T-helper 1 cell (primary cell): ENCODE measurements around the gene BECN2.
"Not testable (repeated sequence)": the region's sequence is repeated elsewhere in the genome, so short reads cannot be mapped to it uniquely, and the experiment has no call there.

Experiments used
- DNase-seq, 5 donors: peaks; one replicate each; pipeline ENCODE4 v3.0.0-alpha.2; 2012 to 2020

Gene BECN2

DNA sequence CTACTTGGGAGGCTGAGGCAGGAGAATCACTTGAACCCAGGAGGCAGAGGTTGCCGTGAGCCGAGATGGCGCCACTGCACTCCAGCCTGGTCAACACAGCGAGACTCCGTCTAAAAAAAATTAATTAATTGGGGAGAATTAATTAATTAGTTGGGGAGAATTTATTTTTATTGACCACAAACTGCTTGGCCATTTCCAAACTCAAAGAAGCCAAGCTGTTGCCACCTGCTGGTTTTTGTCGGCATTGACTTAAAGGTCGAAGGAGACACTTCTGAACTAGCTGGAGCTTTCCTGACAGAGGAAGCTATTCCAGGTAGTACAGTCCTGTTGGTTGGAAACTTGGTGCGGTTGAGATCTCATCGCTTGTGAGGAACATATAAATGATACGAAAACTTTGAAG, 28.2 kb downstream of the BECN2 start:
- no peak for DNase-seq

GRCh38 chr1:241988389-241988930, 30.9 kb downstream of the BECN2 start:
- DNase-seq = not testable (repeated sequence)

GRCh38 chr1:241990040-241990439, 32.5 kb downstream of the BECN2 start:
- DNase-seq = no peak

- no peak for DNase-seq
These were observed 35.2 kb downstream of the BECN2 start for GRCh38 chr1:241992734-241993133.

- DNase-seq = no peak
These were observed 36.6 kb downstream of the BECN2 start for GRCh38 chr1:241994171-241994570.

- no peak for DNase-seq
These were observed 39.9 kb downstream of the BECN2 start for GRCh38 chr1:241997401-241997998.

- DNase-seq = peak in 3 of 5 donors; percentile 11 to 37 (median 17)
These were observed 40.9 kb downstream of the BECN2 start for GRCh38 chr1:241998412-241998921.

DNA sequence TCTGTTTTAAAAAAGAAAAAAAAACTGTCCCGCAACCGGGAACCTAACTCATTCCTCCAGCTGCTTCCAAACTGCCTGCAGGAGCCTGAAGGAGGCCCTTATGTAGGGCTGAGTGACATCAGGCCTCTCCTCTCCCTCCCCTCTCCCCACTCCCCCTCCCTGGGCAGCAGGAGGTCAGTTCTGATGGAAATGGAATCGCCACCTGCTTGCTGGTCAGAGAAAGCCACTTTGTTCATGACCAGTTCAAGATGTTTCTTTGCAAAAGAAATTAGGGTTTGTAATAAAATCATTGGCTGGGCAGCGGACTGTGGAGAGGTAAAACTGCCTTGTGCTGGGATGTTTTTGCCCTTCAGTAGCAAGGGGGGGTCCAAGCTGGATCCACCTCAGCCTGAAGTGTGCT, 41.5 kb downstream of the BECN2 start, which contains the start of gene MAP1LC3C:
Gene MAP1LC3C, minus strand, starts transcription at position 73 of the 400 bp plus-strand sequence. CDS start 90 bp downstream, outside the sequence.
- DNase-seq = no peak

DNA sequence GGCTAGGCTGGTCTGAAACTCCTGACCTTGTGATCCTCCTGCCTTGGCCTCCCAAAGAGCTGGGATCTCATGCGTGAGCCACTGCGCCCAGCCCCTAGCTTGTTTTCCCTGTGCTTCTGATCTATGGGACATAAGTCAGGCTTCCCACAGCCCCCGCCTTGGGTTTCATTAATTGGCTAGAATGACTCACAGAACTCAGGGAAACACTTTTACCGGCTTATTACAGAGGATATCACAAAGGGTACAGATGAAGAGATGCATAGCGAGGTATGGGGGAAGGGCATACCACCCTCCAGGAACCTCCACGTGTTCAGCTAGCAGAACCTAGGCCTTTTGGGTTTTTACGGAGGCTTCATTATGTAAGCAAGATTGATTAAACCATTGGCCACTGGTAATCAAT, 42.9 kb downstream of the BECN2 start:
- DNase-seq = no peak

- DNase-seq = no peak
These were observed 44.5 kb downstream of the BECN2 start for GRCh38 chr1:242002072-242002471.

DNA sequence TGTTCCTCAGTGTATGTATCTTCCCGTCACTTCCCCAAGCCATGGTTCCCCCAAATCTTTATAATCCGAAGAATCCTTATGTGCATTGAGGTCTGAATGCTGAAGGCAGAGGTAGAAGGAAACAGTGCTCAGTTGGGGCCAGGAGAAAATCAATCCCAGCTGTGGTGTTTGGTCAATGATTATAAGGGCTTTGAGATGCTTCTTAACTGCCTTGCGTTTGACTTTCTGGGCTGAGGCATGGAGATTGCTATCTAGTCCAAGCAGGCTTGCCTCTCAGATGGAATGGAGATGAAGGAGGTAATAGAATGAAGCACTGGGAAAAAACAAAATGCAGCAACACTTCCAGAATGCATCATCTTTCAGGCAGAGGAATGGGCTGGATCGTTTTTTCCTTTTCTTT, 44.9 kb downstream of the BECN2 start:
- no peak for DNase-seq

- no peak for DNase-seq
These were observed 47.4 kb downstream of the BECN2 start for GRCh38 chr1:242004751-242005495.

DNA sequence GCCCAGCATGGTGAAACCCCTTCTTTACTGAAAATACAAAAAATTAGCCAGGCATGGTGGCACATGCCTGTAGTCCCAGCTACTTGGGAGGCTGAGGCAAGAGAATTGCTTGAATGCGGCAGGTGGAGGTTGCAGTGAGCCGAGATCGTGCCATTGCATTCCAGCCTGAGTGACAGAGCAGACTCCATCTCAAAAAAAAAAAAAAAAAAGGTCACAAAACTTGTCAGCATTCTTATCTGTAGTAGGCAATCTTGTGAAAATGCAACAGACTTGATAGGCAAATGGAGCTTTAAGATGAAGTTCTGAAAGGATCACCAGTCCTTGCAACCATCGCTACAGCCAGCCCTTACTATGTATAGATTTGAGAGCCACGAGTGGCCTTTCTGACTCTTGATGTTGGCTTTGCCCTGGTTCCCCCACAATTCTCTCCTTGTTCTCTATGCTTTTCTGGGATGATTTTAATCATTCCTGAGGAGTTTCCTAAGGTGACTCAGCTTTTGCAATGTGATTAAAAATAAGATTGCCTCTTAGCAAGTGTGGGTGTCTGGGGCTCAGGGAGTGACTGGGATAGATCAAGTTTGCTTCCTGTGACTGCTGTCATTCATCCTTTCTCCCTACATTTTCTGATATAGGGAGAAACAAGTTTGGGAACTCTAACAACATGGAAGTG, 48.4 kb downstream of the BECN2 start:
- DNase-seq = no peak

DNA sequence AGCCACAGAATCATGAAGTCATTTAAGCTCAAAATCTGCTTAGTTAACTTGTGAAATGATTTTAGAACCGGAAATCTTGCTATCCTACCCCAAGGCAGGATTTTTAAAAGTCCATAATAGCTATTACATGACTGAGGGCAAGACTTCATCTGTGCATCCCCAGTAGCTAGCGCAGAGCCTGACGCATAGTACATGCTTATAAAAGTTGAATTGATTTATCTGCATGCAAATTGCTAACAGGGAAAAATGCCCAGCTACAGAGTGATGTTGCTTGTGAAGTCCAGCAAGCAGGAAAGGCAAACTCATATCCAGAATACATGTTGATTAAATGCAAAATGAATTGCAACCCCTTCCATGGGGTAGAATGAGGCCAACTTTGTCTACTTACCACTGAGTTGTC, 49.4 kb downstream of the BECN2 start:
- DNase-seq = no peak
